ENCODE results near the gene DPP4. TPM values are rescaled to one million over a fixed set of nuclear protein-coding genes. Genes with fewer than 3 reads are reported as not detected.

The DPP4 gene
- polyA plus RNA-seq, 1 donor from 2014 or later: not detected

GRCh38 chr2:161971551-161971950, 102.5 kb downstream of the DPP4 start:
- Histone ChIP-seq H3K36me3 (ENCODE audit: insufficient read depth, low read length) (no peaks in the 10 kb centered on the region), H3K27ac (ENCODE audit: low read length) (no peak overlapping the region), H2AFZ (ENCODE audit: low read depth, low read length) (no peak overlapping the region), H3K27me3 (ENCODE audit: insufficient read depth, low read depth, low read length) (no peaks in the 10 kb centered on the region), H3K9ac (ENCODE audit: low read length) (no peak overlapping the region), H3K4me3 (ENCODE audit: low read length) (no peak overlapping the region), H3K9me2 (ENCODE audit: insufficient read depth, low read length) (no peaks in the 10 kb centered on the region), H3K9me3 (ENCODE audit: low read length) (no peaks in the 10 kb centered on the region), H3K4me2 (ENCODE audit: low read length) (no peak overlapping the region), H3K79me2 (replicated peaks; ENCODE audit: insufficient read depth, low read length) (no peaks in the 10 kb centered on the region), H3F3A (ENCODE audit: insufficient read depth, low read length, poor library complexity, severe bottlenecking) (no peaks in the 10 kb centered on the region), H4K20me1 (ENCODE audit: insufficient read depth) (no peaks in the 10 kb centered on the region)
- TF ChIP-seq EP300 (conservative IDR thresholded peaks at IDR 0.05; ENCODE audit: poor library complexity, severe bottlenecking) (no peak), CTCF (IDR thresholded peaks at IDR 0.05; ENCODE audit: poor library complexity, severe bottlenecking) (no peak), POLR2AphosphoS5 (IDR thresholded peaks at IDR 0.05) (no peak), SMC3 (conservative IDR thresholded peaks at IDR 0.05; ENCODE audit: poor library complexity) (no peak), EZH2 (IDR thresholded peaks at IDR 0.05; ENCODE audit: borderline replicate concordance, insufficient read depth, low read length, poor library complexity, severe bottlenecking) (no peak), MXI1 (conservative IDR thresholded peaks at IDR 0.05; ENCODE audit: poor library complexity, severe bottlenecking) (no peak), RAD21 (conservative IDR thresholded peaks at IDR 0.05) (no peak), TAF1 (IDR thresholded peaks at IDR 0.05; ENCODE audit: low read depth) (no peak)
- TF ChIP-seq, protein P1, sequence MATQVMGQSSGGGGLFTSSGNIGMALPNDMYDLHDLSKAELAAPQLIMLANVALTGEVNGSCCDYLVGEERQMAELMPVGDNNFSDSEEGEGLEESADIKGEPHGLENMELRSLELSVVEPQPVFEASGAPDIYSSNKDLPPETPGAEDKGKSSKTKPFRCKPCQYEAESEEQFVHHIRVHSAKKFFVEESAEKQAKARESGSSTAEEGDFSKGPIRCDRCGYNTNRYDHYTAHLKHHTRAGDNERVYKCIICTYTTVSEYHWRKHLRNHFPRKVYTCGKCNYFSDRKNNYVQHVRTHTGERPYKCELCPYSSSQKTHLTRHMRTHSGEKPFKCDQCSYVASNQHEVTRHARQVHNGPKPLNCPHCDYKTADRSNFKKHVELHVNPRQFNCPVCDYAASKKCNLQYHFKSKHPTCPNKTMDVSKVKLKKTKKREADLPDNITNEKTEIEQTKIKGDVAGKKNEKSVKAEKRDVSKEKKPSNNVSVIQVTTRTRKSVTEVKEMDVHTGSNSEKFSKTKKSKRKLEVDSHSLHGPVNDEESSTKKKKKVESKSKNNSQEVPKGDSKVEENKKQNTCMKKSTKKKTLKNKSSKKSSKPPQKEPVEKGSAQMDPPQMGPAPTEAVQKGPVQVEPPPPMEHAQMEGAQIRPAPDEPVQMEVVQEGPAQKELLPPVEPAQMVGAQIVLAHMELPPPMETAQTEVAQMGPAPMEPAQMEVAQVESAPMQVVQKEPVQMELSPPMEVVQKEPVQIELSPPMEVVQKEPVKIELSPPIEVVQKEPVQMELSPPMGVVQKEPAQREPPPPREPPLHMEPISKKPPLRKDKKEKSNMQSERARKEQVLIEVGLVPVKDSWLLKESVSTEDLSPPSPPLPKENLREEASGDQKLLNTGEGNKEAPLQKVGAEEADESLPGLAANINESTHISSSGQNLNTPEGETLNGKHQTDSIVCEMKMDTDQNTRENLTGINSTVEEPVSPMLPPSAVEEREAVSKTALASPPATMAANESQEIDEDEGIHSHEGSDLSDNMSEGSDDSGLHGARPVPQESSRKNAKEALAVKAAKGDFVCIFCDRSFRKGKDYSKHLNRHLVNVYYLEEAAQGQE (IDR thresholded peaks at IDR 0.05; ENCODE audit: borderline replicate concordance): no peak

GRCh38 chr2:161969159-161969558, 104.9 kb downstream of the DPP4 start:
- no peaks in the 10 kb centered on the region for H3K79me2 ChIP-seq (replicated peaks; ENCODE audit: insufficient read depth, low read length)
- no peaks in the 10 kb centered on the region for H3K36me3 ChIP-seq (ENCODE audit: insufficient read depth, low read length)
- H3K4me2 ChIP-seq (ENCODE audit: low read length): no peak overlapping the region
- no peak overlapping the region for H3K9ac ChIP-seq (ENCODE audit: low read length)
- no peak overlapping the region for H2AFZ ChIP-seq (ENCODE audit: low read depth, low read length)
- no peaks in the 10 kb centered on the region for H3K9me3 ChIP-seq (ENCODE audit: low read length)
- H3K9me2 ChIP-seq (ENCODE audit: insufficient read depth, low read length): no peaks in the 10 kb centered on the region
- H3K4me3 ChIP-seq (ENCODE audit: low read length): no peak overlapping the region
- no peak overlapping the region for H3K27ac ChIP-seq (ENCODE audit: low read length)
- no peaks in the 10 kb centered on the region for H3F3A ChIP-seq (ENCODE audit: insufficient read depth, low read length, poor library complexity, severe bottlenecking)
- H4K20me1 ChIP-seq (ENCODE audit: insufficient read depth): no peaks in the 10 kb centered on the region
- TF ChIP-seq RAD21 (conservative IDR thresholded peaks at IDR 0.05) (no peak), TAF1 (IDR thresholded peaks at IDR 0.05; ENCODE audit: low read depth) (no peak), MXI1 (conservative IDR thresholded peaks at IDR 0.05; ENCODE audit: poor library complexity, severe bottlenecking) (no peak), CTCF (IDR thresholded peaks at IDR 0.05; ENCODE audit: poor library complexity, severe bottlenecking) (no peak), EZH2 (IDR thresholded peaks at IDR 0.05; ENCODE audit: borderline replicate concordance, insufficient read depth, low read length, poor library complexity, severe bottlenecking) (no peak)
- H3K27me3 ChIP-seq (ENCODE audit: insufficient read depth, low read depth, low read length): no peaks in the 10 kb centered on the region

Data from neural cell (in vitro differentiated cells).